Upper lobe of right lung (tissue), 1 donor: ENCODE results near the gene ZNF341. TPM values are rescaled to one million over a fixed set of nuclear protein-coding genes. Genes with fewer than 3 reads are reported as not detected.
"Not testable (repeated sequence)": the region's sequence is repeated elsewhere in the genome, so short reads cannot be mapped to it uniquely, and the experiment has no call there.

ENCODE experiments used
- ATAC-seq: fragments of 200-7000 bp; cut with Tn5 transposase; one replicate; pipeline ENCODE4 v1.9.1; 2020; ENCODE audit warnings: mild to moderate bottlenecking, moderate library complexity
- DNase-seq: peaks from one replicate; pipeline ENCODE4 v3.0.0-alpha.2; 2020
- H3K27ac ChIP-seq: fragments of 200-600 bp; one replicate; pipeline ENCODE4 v1.8.0; 2022
- H3K27me3 ChIP-seq: fragments of 200-600 bp; one replicate; pipeline ENCODE4 v1.8.0; 2022; ENCODE audit warnings: mild to moderate bottlenecking
- H3K36me3 ChIP-seq: fragments of 200-600 bp; one replicate; pipeline ENCODE4 v1.8.0; 2022
- H3K4me1 ChIP-seq: fragments of 200-600 bp; one replicate; pipeline ENCODE4 v1.8.0; 2022
- H3K4me3 ChIP-seq: fragments of 200-600 bp; one replicate; pipeline ENCODE4 v1.8.0; 2022; ENCODE audit warnings: mild to moderate bottlenecking
- H3K9me3 ChIP-seq: fragments of 200-600 bp; one replicate; pipeline ENCODE4 v1.8.0; 2022
- intact Hi-C: fragments of 100-400 bp; cut with DNase I; formaldehyde crosslinking; loops from one replicate; pipeline ENCODE4 v1.11.0; 2022
- total RNA-seq: library from RNA; stranded (reverse); fragmentation: NEBNext Ultra II Directional; extraction: Animal tissue kit (Norgen Biotek cat#: 25700); gene quantifications from one replicate; pipeline ENCODE4 v1.2.1, GENCODE V29; 2021
- TF ChIP-seq, protein P1 (sequence below): fragments of 200-600 bp; IDR thresholded peaks from one replicate; pipeline ENCODE4 v1.8.0; 2022; ENCODE audit warnings: antibody characterized with exemption
- donor health status: DM: no; HTN: yes; CAD: no; lungs with severe emphysema.

Gene ZNF341
- total RNA-seq, 1 donor from 2014 or later = 4.8 TPM

DNA sequence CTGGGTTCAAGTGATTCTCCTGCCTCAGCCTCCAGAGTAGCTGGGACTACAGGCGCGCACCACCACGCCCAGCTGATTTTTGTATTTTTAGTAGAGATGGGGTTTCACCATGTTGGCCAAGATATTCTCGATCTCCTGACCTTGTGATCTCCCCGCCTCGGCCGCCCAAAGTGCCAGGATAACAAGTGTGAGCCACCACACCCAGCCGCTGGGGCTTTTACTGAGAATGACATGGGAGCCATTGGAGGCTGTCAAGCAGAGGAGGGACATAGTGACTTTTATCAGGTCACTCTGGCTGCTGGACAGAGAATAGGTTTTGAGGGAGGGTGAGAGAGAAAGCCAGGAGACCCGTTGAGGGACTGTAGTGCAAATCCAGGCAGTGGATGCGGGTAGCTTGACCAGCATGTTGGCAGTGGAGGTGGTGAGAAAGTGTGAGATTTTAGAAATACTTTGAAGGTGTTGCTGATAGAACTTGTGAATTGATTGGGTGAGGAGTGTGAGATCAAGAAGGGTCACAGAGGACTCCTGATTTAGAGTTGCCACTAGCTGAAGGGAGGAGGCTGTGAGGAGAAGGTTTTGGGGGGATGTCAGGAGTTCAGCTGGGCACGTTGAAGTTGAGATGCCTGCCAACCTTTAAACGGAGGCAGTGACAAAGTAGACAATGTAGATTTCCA, 14.7 kb downstream of the ZNF341 start:
- intact Hi-C loops = no loop called here
- peaks cover 18% of the 10 kb centered on the region for H3K36me3 ChIP-seq
- ATAC-seq = no peak
- no peaks in the 10 kb centered on the region for H3K27me3 ChIP-seq
- H3K4me3 ChIP-seq = no peak overlapping the region
- H3K4me1 ChIP-seq = no peaks in the 10 kb centered on the region
- H3K27ac ChIP-seq = no peak overlapping the region
- TF ChIP-seq, protein P1, sequence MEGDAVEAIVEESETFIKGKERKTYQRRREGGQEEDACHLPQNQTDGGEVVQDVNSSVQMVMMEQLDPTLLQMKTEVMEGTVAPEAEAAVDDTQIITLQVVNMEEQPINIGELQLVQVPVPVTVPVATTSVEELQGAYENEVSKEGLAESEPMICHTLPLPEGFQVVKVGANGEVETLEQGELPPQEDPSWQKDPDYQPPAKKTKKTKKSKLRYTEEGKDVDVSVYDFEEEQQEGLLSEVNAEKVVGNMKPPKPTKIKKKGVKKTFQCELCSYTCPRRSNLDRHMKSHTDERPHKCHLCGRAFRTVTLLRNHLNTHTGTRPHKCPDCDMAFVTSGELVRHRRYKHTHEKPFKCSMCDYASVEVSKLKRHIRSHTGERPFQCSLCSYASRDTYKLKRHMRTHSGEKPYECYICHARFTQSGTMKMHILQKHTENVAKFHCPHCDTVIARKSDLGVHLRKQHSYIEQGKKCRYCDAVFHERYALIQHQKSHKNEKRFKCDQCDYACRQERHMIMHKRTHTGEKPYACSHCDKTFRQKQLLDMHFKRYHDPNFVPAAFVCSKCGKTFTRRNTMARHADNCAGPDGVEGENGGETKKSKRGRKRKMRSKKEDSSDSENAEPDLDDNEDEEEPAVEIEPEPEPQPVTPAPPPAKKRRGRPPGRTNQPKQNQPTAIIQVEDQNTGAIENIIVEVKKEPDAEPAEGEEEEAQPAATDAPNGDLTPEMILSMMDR = no peak
- H3K9me3 ChIP-seq = no peaks in the 10 kb centered on the region
- no peak for DNase-seq

DNA sequence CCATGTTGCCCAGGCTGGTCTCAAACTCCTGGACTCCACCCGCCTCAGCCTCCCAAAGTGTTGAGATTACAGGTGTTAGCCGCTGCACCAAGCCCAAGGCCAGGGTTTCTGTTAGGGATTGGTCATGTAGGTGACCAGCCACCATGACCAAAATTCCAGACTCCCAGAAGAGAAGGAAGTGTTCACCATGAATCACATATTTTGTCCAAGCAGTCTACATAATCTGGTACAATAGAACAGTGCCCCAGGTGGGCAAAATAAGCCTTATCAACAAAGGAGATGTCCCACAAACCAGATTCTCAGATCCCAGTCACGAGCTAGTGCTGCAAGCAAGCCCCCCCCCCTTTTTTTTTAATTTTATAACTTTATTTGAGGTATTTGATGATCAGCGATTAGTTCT, 20.0 kb downstream of the ZNF341 start:
- no peaks in the 10 kb centered on the region for H3K9me3 ChIP-seq
- no peak overlapping the region for H3K27ac ChIP-seq
- no peak for DNase-seq
- intact Hi-C loops = no loop called here
- H3K4me3 ChIP-seq = no peak overlapping the region
- no peak for ATAC-seq
- H3K36me3 ChIP-seq = peaks cover 40% of the 10 kb centered on the region
- H3K4me1 ChIP-seq = no peaks in the 10 kb centered on the region
- TF ChIP-seq, protein P1 = no peak
- H3K27me3 ChIP-seq = no peaks in the 10 kb centered on the region

- peaks cover 49% of the 10 kb centered on the region for H3K36me3 ChIP-seq
- TF ChIP-seq, protein P1 = no peak
- no peaks in the 10 kb centered on the region for H3K27me3 ChIP-seq
- no peak overlapping the region for H3K4me3 ChIP-seq
- intact Hi-C loops = no loop called here
- H3K27ac ChIP-seq = no peak overlapping the region
- ATAC-seq (no peak), DNase-seq (no peak)
- H3K4me1 ChIP-seq = no peaks in the 10 kb centered on the region
- no peaks in the 10 kb centered on the region for H3K9me3 ChIP-seq
Measured at GRCh38 chr20:33753143-33753542, 21.3 kb downstream of the ZNF341 start.

DNA sequence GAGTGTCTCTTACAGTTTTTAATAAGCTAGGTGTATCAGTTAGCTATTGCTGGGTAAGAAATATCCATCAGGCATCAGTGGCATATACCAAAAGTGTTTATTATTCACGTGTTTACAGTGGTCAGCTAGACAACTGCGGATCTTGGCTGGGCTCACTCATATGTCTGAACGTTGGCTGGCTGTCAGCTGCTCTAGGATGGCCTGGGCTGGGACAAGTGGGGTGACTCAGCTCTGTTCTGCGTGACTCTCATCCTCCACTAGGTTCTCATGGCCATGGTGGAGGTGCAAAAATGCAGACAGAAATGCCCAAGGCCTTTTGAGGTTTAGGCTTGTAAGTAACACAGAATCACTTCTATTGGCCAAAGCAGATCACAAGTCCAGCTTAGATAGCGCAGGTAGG, 22.0 kb downstream of the ZNF341 start:
- TF ChIP-seq, protein P1 = no peak
- no peak for ATAC-seq
- Histone ChIP-seq H3K4me1 (no peaks in the 10 kb centered on the region), H3K36me3 (peaks cover 49% of the 10 kb centered on the region), H3K4me3 (no peak overlapping the region), H3K27me3 (no peaks in the 10 kb centered on the region), H3K27ac (no peak overlapping the region), H3K9me3 (no peaks in the 10 kb centered on the region)
- intact Hi-C loops = no loop called here
- no peak for DNase-seq

GRCh38 chr20:33755936-33756490, 24.2 kb downstream of the ZNF341 start:
- DNase-seq, ATAC-seq, intact Hi-C loops, H3K4me1 ChIP-seq, H3K9me3 ChIP-seq, H3K4me3 ChIP-seq, H3K27ac ChIP-seq, H3K27me3 ChIP-seq: not testable (repeated sequence)
- H3K36me3 ChIP-seq = peaks cover 35% of the 10 kb centered on the region

DNA sequence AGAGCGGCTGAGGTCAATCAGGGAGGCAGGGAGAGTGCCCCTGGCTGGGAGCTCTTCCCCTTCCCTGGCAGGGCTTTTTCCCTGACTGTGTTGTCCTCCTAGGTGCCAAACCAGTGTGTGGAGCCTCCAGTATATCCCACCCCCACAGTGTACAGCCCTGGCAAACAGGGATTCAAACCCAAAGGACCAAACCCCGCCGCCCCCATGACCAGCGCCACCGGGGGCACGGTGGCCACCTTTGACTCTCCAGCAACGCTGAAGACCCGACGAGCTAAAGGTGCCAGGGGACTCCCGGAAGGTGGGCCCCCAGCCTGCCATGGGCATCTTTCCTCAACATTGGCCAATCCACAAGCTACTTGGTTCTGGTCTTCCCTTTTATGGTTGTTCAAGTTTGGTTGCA, 25.2 kb downstream of the ZNF341 start:
- DNase-seq (no peak), ATAC-seq (no peak)
- intact Hi-C loops = no loop called here
- Histone ChIP-seq H3K9me3 (no peaks in the 10 kb centered on the region), H3K27me3 (no peaks in the 10 kb centered on the region), H3K36me3 (peaks cover 29% of the 10 kb centered on the region), H3K4me1 (no peaks in the 10 kb centered on the region), H3K4me3 (no peak overlapping the region), H3K27ac (no peak overlapping the region)
- TF ChIP-seq, protein P1 = no peak
